RPMI7951 (cell line): Measurements from ENCODE around the gene PHACTR2. TPM values are rescaled to one million over a fixed set of nuclear protein-coding genes. Genes with fewer than 3 reads are reported as not detected.

Experiments used
- DNase-seq: peaks from one replicate; pipeline ENCODE4 v3.0.0-alpha.2; 2012; ENCODE audit warnings: low read depth
- total RNA-seq: library from RNA; depleted of rRNA; stranded (reverse); fragments of >200 nt; shearing (Covaris generic); gene quantifications from 2 replicates; pipeline ENCODE4 v1.2.3, GENCODE V29; 2014

The PHACTR2 gene
- total RNA-seq, 1 experiment from 2014 or later: 23.7 TPM

GRCh38 chr6:143742070-143742954, 64.5 kb downstream of the PHACTR2 start:
- no peak for DNase-seq

GRCh38 chr6:143742955-143743255, 65.1 kb downstream of the PHACTR2 start:
- DNase-seq: no peak

- no peak for DNase-seq
These were observed 65.8 kb downstream of the PHACTR2 start for GRCh38 chr6:143743301-143744166.

GRCh38 chr6:143744551-143745165, 66.9 kb downstream of the PHACTR2 start:
- peak; percentile 69 for DNase-seq

- DNase-seq: no peak
These were observed 67.7 kb downstream of the PHACTR2 start for GRCh38 chr6:143745166-143746133.

GRCh38 chr6:143746202-143747119, 68.7 kb downstream of the PHACTR2 start:
- DNase-seq: no peak

- DNase-seq: no peak
These were observed 69.6 kb downstream of the PHACTR2 start for GRCh38 chr6:143747347-143747842.

- no peak for DNase-seq
These were observed 72.1 kb downstream of the PHACTR2 start for GRCh38 chr6:143749891-143750290.

- DNase-seq: no peak
These were observed 73.1 kb downstream of the PHACTR2 start for GRCh38 chr6:143750877-143751276.

- DNase-seq: no peak
These were observed 74.7 kb downstream of the PHACTR2 start for GRCh38 chr6:143752459-143752858.

GRCh38 chr6:143753678-143754077, 75.9 kb downstream of the PHACTR2 start:
- DNase-seq: no peak

GRCh38 chr6:143754204-143754603, 76.4 kb downstream of the PHACTR2 start:
- DNase-seq: peak; percentile 11

- DNase-seq: peak; percentile 70
These were observed 77.6 kb downstream of the PHACTR2 start for GRCh38 chr6:143755301-143755744.

GRCh38 chr6:143757346-143757832, 79.6 kb downstream of the PHACTR2 start:
- DNase-seq: no peak

GRCh38 chr6:143758551-143758950, 80.8 kb downstream of the PHACTR2 start:
- DNase-seq: no peak

- DNase-seq: peak; percentile 10
These were observed 81.9 kb downstream of the PHACTR2 start for GRCh38 chr6:143759666-143760065.

- no peak for DNase-seq
These were observed 83.3 kb downstream of the PHACTR2 start for GRCh38 chr6:143761074-143761473.

- no peak for DNase-seq
These were observed 84.4 kb downstream of the PHACTR2 start for GRCh38 chr6:143762126-143762525.

GRCh38 chr6:143765422-143766184, 87.8 kb downstream of the PHACTR2 start:
- DNase-seq: no peak
